HUES6 (cell line): ENCODE measurements around the gene ASCL1.

Experiments used
- H3K27ac ChIP-seq: 2 replicates; pipeline ENCODE4 v1.7.0; 2013; ENCODE audit warnings: low read depth, mild to moderate bottlenecking, low read length, inconsistent platforms
- H3K27me3 ChIP-seq: 2 replicates; pipeline ENCODE4 v1.6.1; 2013; ENCODE audit warnings: low read length; ENCODE audit not compliant: control insufficient read depth, insufficient read depth
- H3K36me3 ChIP-seq: 2 replicates; pipeline ENCODE4 v1.6.1; 2013; ENCODE audit warnings: low read length; ENCODE audit not compliant: control insufficient read depth, insufficient read depth
- H3K4me1 ChIP-seq: 2 replicates; pipeline ENCODE4 v1.6.1; 2013; ENCODE audit warnings: low read length; ENCODE audit not compliant: control insufficient read depth, insufficient read depth
- H3K4me3 ChIP-seq: 2 replicates; pipeline ENCODE4 v1.5.1; 2013; ENCODE audit warnings: low read depth, low read length
- H3K9ac ChIP-seq: one replicate; pipeline ENCODE4 v1.6.1; 2013; ENCODE audit warnings: mild to moderate bottlenecking, low read length
- H3K9me3 ChIP-seq: 2 replicates; pipeline ENCODE4 v1.6.1; 2013; ENCODE audit warnings: low read depth, low read length; ENCODE audit not compliant: control insufficient read depth, insufficient read depth

Gene ASCL1

DNA sequence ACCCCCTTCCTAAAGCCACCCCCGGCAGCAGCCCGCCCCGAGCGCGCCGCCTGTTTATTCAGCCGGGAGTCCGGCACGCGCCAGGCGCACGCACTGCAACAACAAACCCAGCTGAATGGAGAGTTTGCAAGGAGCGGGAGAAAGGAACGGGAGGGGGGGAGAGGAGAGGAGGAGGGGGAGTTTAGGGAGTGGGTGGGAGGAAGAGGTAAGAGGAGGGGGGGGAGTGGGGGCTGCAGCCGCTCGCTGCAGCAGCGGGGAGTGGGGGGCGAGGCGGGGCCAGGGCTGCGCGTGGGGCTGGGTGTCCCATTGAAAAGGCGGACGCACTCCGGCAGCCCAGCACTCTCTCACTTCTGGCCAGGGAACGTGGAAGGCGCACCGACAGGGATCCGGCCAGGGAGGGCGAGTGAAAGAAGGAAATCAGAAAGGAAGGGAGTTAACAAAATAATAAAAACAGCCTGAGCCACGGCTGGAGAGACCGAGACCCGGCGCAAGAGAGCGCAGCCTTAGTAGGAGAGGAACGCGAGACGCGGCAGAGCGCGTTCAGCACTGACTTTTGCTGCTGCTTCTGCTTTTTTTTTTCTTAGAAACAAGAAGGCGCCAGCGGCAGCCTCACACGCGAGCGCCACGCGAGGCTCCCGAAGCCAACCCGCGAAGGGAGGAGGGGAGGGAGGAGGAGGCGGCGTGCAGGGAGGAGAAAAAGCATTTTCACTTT, at the start of gene ASCL1:
TSS of gene ASCL1 (plus strand) at position 336 of the 712 bp plus-strand sequence. CDS start 571 bp downstream, outside the sequence.
- peaks cover 100% of the 10 kb centered on the region for H3K27me3 ChIP-seq
- H3K4me3 ChIP-seq: peak within 1 kb of the TSS; percentile 62
- no peak within 1 kb of the TSS for H3K27ac ChIP-seq
- H3K9ac ChIP-seq: no peak within 1 kb of the TSS
- no peaks in the 10 kb centered on the region for H3K36me3 ChIP-seq
- H3K4me1 ChIP-seq: peaks cover 30% of the 10 kb centered on the region
- H3K9me3 ChIP-seq: no peaks in the 10 kb centered on the region

GRCh38 chr12:102907918-102908317, 49.6 kb upstream of the ASCL1 start:
- Histone ChIP-seq H3K4me3 (no peak overlapping the region), H3K4me1 (no peaks in the 10 kb centered on the region), H3K9me3 (no peaks in the 10 kb centered on the region), H3K36me3 (no peaks in the 10 kb centered on the region), H3K9ac (no peak overlapping the region), H3K27me3 (no peaks in the 10 kb centered on the region), H3K27ac (no peak overlapping the region)

- no peaks in the 10 kb centered on the region for H3K27me3 ChIP-seq
- H3K36me3 ChIP-seq: no peaks in the 10 kb centered on the region
- H3K27ac ChIP-seq: no peak overlapping the region
- no peak overlapping the region for H3K9ac ChIP-seq
- 0 out of 2 replicates have a peak, but pooled peaks cover 7% of the 10 kb centered on the region for H3K4me1 ChIP-seq
- no peaks in the 10 kb centered on the region for H3K9me3 ChIP-seq
- no peak overlapping the region for H3K4me3 ChIP-seq
Measured at GRCh38 chr12:102910137-102910536, 47.3 kb upstream of the ASCL1 start.

GRCh38 chr12:102910792-102911191, 46.7 kb upstream of the ASCL1 start:
- no peak overlapping the region for H3K27ac ChIP-seq
- H3K27me3 ChIP-seq: no peaks in the 10 kb centered on the region
- no peaks in the 10 kb centered on the region for H3K9me3 ChIP-seq
- H3K4me3 ChIP-seq: no peak overlapping the region
- 0 out of 2 replicates have a peak, but pooled peaks cover 7% of the 10 kb centered on the region for H3K4me1 ChIP-seq
- H3K36me3 ChIP-seq: no peaks in the 10 kb centered on the region
- no peak overlapping the region for H3K9ac ChIP-seq

GRCh38 chr12:102911320-102911719, 46.2 kb upstream of the ASCL1 start:
- Histone ChIP-seq H3K36me3 (no peaks in the 10 kb centered on the region), H3K4me1 (0 out of 2 replicates have a peak, but pooled peaks cover 7% of the 10 kb centered on the region), H3K4me3 (no peak overlapping the region), H3K27me3 (no peaks in the 10 kb centered on the region), H3K9me3 (no peaks in the 10 kb centered on the region), H3K27ac (no peak overlapping the region), H3K9ac (no peak overlapping the region)

DNA sequence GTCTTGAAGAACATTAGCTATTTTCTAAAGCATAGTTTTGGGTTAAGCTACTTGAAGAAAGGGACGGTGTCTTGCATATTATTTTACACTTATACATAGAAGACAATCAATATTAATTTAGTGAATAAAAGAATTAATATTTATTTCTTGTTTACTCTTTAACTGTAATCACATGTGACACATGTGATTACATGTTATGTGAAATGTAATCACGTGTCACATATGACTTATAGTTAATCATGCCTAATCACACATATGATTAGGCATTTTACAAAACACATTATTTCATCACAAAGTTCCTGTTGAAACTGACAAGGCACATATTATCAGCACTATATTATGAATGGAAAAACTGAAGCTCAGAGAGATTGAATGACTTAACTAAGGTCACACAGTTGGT, 45.2 kb upstream of the ASCL1 start:
- H3K36me3 ChIP-seq: no peaks in the 10 kb centered on the region
- H3K4me3 ChIP-seq: no peak overlapping the region
- no peaks in the 10 kb centered on the region for H3K27me3 ChIP-seq
- no peak overlapping the region for H3K27ac ChIP-seq
- H3K9ac ChIP-seq: no peak overlapping the region
- no peaks in the 10 kb centered on the region for H3K9me3 ChIP-seq
- H3K4me1 ChIP-seq: peaks cover 12% of the 10 kb centered on the region; the same call in 1 of the 2 replicates

GRCh38 chr12:102913453-102914226, 43.8 kb upstream of the ASCL1 start:
- peaks cover 17% of the 10 kb centered on the region; the same call in 1 of the 2 replicates for H3K4me1 ChIP-seq
- no peak overlapping the region for H3K27ac ChIP-seq
- no peak overlapping the region for H3K9ac ChIP-seq
- H3K36me3 ChIP-seq: no peaks in the 10 kb centered on the region
- H3K4me3 ChIP-seq: no peak overlapping the region
- H3K27me3 ChIP-seq: no peaks in the 10 kb centered on the region
- no peaks in the 10 kb centered on the region for H3K9me3 ChIP-seq

DNA sequence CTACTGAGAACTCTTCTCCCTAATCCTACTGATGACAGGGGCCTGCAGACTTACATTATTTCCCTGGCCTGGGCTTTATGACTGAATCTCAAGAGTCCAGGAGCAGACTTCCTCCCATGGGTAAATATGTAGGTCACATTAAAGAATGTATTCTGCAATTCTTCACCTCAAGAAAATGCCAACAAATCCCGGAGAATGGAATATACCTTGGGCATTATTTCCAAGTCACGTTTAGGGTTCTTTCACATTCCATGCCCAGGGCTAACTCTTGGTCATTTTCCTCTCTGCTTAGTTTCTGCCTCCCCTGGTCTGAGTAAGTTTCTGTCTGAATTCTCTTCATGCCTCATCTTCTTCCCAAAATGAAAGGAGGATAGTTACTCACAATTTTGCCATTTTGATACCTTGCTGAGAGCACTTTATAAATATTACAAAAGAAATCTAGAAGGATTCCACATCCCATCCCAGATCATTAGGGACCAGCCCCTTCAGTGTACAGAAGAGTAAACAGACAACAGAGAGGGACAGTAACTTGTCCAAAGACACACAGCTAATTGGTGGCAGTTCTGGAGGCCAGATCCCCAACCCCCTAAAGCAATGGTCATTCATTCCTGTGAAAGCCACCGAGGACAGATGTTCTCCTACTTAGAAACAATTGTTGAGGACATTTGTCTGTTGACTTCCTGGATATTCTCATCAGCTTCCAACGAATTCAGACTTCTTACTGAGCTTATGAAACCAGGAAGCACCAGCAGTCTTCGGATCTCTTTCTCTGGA, 41.0 kb upstream of the ASCL1 start:
- H3K27ac ChIP-seq: no peak overlapping the region
- H3K4me3 ChIP-seq: peak overlapping the region; percentile 53
- no peak overlapping the region for H3K9ac ChIP-seq
- peaks cover 17% of the 10 kb centered on the region; the same call in 1 of the 2 replicates for H3K4me1 ChIP-seq
- no peaks in the 10 kb centered on the region for H3K9me3 ChIP-seq
- no peaks in the 10 kb centered on the region for H3K36me3 ChIP-seq
- no peaks in the 10 kb centered on the region for H3K27me3 ChIP-seq

DNA sequence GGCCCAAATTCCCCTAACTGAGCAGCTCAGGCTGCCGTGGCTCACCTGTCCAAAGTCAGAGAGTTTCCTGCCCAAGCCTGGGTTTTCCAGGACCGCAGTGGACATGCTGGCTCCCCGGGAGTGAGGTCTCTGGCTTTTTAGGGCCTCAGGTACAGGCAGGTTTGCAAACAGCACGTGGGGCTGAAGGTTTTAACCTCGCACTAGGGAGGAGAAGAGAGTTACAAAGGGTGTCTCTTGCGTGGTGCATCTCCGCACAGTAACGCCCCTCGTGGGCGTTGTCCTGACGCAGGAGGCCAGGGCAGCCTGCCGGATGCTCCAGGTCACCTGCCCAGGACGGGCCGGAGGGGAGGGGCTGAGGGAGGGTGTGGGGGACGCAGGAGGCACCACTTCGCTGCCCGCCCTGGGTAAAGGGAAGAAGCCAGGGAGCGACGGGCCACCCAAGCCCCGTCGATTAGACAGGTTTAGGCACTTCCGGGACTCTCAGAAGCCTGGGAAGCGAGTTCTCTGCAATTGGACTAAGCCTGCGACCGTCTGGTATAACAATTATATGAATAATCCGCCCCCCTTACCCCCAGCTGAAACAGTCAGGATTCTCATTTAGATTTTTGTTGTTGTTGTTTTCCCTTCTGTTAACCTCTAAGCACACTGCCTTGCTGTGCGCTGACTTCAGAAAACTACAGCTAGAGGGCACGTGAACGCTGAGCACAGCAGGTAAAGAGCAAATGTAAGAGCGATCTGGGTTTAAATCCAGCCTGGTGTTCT, 40.3 kb upstream of the ASCL1 start, which contains the start of gene PAH:
TSS of gene PAH (minus strand) at position 219 of the 762 bp plus-strand sequence. CDS start at position 105, 114 bp downstream.
- Histone ChIP-seq H3K36me3 (no peaks in the 10 kb centered on the region), H3K4me3 (peak within 1 kb of the TSS; percentile 53), H3K4me1 (peaks cover 17% of the 10 kb centered on the region; the same call in 1 of the 2 replicates), H3K9ac (no peak within 1 kb of the TSS), H3K27ac (no peak within 1 kb of the TSS), H3K9me3 (no peaks in the 10 kb centered on the region), H3K27me3 (no peaks in the 10 kb centered on the region)

DNA sequence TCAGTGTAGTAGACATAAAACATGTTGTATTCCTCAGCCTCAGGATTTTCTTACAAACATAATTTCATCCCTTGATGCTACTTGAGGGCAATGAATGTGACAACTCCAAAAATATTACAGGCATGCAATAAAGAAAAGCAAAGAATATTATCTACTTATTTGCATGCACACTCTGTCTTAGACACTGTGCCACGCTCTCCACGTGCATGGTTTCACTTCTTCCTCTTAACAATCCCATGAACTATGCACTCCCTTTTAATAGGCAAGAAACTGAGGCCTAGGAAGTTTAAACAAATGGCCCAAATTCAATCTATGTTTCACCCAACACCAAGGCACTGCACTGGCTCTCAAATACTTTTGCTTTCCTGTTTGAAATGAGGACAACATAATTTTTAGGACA, 38.6 kb upstream of the ASCL1 start:
- H3K27me3 ChIP-seq: no peaks in the 10 kb centered on the region
- H3K4me1 ChIP-seq: peaks cover 17% of the 10 kb centered on the region; the same call in 1 of the 2 replicates
- H3K36me3 ChIP-seq: no peaks in the 10 kb centered on the region
- no peak overlapping the region for H3K9ac ChIP-seq
- H3K27ac ChIP-seq: no peak overlapping the region
- H3K4me3 ChIP-seq: no peak overlapping the region
- H3K9me3 ChIP-seq: no peaks in the 10 kb centered on the region
